Peyer's patch (tissue), 4 donors: ENCODE data around the gene CEBPG.

Experiments
- CTCF ChIP-seq, 6 experiments: fragments of 450-650 bp in 4 of 6; fragments of 200-600 bp in 2 of 6; sonication (generic) in 1 of 6; IDR thresholded peaks; one replicate each; pipeline ENCODE4 v1.5.1; 2017 to 2019; ENCODE audit warnings: antibody characterized with exemption in 6 of 6, mild to moderate bottlenecking in 3 of 6, moderate library complexity in 1 of 6
- POLR2A ChIP-seq, 2 donors: fragments of 450-650 bp; IDR thresholded peaks; one replicate each; pipeline ENCODE4 v1.5.1; 2017; ENCODE audit warnings: antibody characterized with exemption in 2 of 2, mild to moderate bottlenecking in 2 of 2, moderate library complexity in 2 of 2

GRCh38 chr19:33400856-33401682 is 27.6 kb downstream of the CEBPG start:
- no peak for TF ChIP-seq CTCF (IDR thresholded peaks at IDR 0.05)
- TF ChIP-seq POLR2A (IDR thresholded peaks at IDR 0.05), result no peak
